Activated T-cell treated with anti-CD3 and anti-CD28 coated beads, Interleukin-2, amount 50 U/mL, for 4 hours (primary cell): Measurements from ENCODE around the gene TOPBP1. TPM values are rescaled to one million over a fixed set of nuclear protein-coding genes. Genes with fewer than 3 reads are reported as not detected.

Experiments
- total RNA-seq, 3 donors: library from RNA; stranded (reverse); gene quantifications; one replicate each; pipeline ENCODE4 v1.2.1, GENCODE V29; 2021

Gene TOPBP1
- total RNA-seq, 3 donors from 2014 or later = 61.0 to 65.9 (median 61.5) TPM

Other genes with a start within 250 kb of the TOPBP1 start
- 100 to 1,000 TPM; 361 to 373 (median 372) TPM for gene CDV3, start 88.3 kb downstream of the TOPBP1 start, total RNA-seq
- 1 to 10 TPM; 3.7 to 8.2 (median 7.9) TPM for gene TF, start 84.5 kb upstream of the TOPBP1 start, total RNA-seq
- gene SRPRB, start 143.9 kb upstream of the TOPBP1 start, total RNA-seq = 100 to 1,000 TPM; 156 to 169 (median 166) TPM
- gene RAB6B, start 233.9 kb upstream of the TOPBP1 start, total RNA-seq = under 1 TPM; 0.15 to 0.63 (median 0.26) TPM